ENCODE measurements around the gene STRIP1. TPM values are rescaled to one million over a fixed set of nuclear protein-coding genes. Genes with fewer than 3 reads are reported as not detected.

The STRIP1 gene
- total and polyA plus RNA-seq, 2 donors (not counting 3 experiments of a cell fraction or from before 2014, with no cell fraction given) = 26.2 to 42.1 TPM

GRCh38 chr1:110060034-110060661 lies 25.7 kb downstream of the STRIP1 start:
- no TSS peak for BruUV-seq (replicated peaks)
- dilution Hi-C loops (cut with MboI; ENCODE audit: extremely low pct_ligation_motif_present, low sequenced_read_pairs) = no loop called here
- TF ChIP-seq CTCF (IDR thresholded peaks at IDR 0.05; ENCODE audit: extremely low read depth in 1 of 2, insufficient read depth in 1 of 2, low read depth in 1 of 2, low read length in 2 of 2) (peak; percentile 72 to 92), FOS (IDR thresholded peaks at IDR 0.05; ENCODE audit: borderline replicate concordance, insufficient read depth, low read length) (no peak)
- intact Hi-C loops (cut with micrococcal nuclease) = no loop called here
- Histone ChIP-seq H2AFZ (ENCODE audit: low read depth, low read length) (no peak overlapping the region), H3K36me3 (ENCODE audit: control insufficient read depth in 2 of 2, extremely low read depth in 1 of 2, insufficient read depth in 2 of 2, low read length in 2 of 2) (peaks cover 10 to 27% of the 10 kb centered on the region in 2 experiments), H3K27ac (ENCODE audit: insufficient read depth, low read depth, low read length) (no peak overlapping the region), H3K79me2 (ENCODE audit: control insufficient read depth, insufficient read depth, low read length) (no peaks in the 10 kb centered on the region), H3K9ac (replicated peaks; ENCODE audit: extremely low read depth, insufficient read depth, low read length) (no peak overlapping the region), H3K4me3 (replicated peaks in 1 of 3; ENCODE audit: insufficient read depth in 1 of 3, low read depth in 1 of 3, low read length in 3 of 3) (no peak overlapping the region), H3K9me3 (replicated peaks; ENCODE audit: control insufficient read depth, insufficient read depth, low read length) (no peaks in the 10 kb centered on the region), H3K9me1 (replicated peaks; ENCODE audit: control insufficient read depth, extremely low read depth, insufficient read depth, low read length) (no peaks in the 10 kb centered on the region), H3K27me3 (ENCODE audit: control insufficient read depth in 2 of 2, insufficient read depth in 2 of 2, low read length in 2 of 2) (no peaks in the 10 kb centered on the region), H4K20me1 (replicated peaks; ENCODE audit: control insufficient read depth, extremely low read depth, insufficient read depth, low read length) (no peaks in the 10 kb centered on the region), H3K4me1 (ENCODE audit: control insufficient read depth, extremely low read depth, insufficient read depth, low read length) (no peaks in the 10 kb centered on the region), H3K4me2 (ENCODE audit: insufficient read depth, low read length) (no peak overlapping the region)
- DNase-seq (ENCODE audit: low read depth, low spot score) = peak; percentile 22
- CTCF ChIA-PET = interaction anchor here (0.6 to 3.9 kb wide), 18 partner anchors 10 to 436 kb away, joined by 3 to 20 read pairs (median 4); partner anchors contain the start of gene STRIP1
- POLR2A ChIA-PET = no interaction called here
- FAIRE-seq = no peak

- Histone ChIP-seq H3K27me3 (ENCODE audit: control insufficient read depth in 2 of 2, insufficient read depth in 2 of 2, low read length in 2 of 2) (peaks cover 0 to under 1% of the 10 kb centered on the region in 2 experiments), H3K9me3 (replicated peaks; ENCODE audit: control insufficient read depth, insufficient read depth, low read length) (no peaks in the 10 kb centered on the region), H3K79me2 (ENCODE audit: control insufficient read depth, insufficient read depth, low read length) (no peaks in the 10 kb centered on the region), H3K4me3 (replicated peaks in 1 of 3; ENCODE audit: insufficient read depth in 1 of 3, low read depth in 1 of 3, low read length in 3 of 3) (no peak overlapping the region), H3K4me2 (ENCODE audit: insufficient read depth, low read length) (no peak overlapping the region), H3K27ac (ENCODE audit: insufficient read depth, low read depth, low read length) (no peak overlapping the region), H3K36me3 (ENCODE audit: control insufficient read depth in 2 of 2, extremely low read depth in 1 of 2, insufficient read depth in 2 of 2, low read length in 2 of 2) (peaks cover 9 to 22% of the 10 kb centered on the region in 2 experiments), H3K9me1 (replicated peaks; ENCODE audit: control insufficient read depth, extremely low read depth, insufficient read depth, low read length) (no peaks in the 10 kb centered on the region), H3K4me1 (ENCODE audit: control insufficient read depth, extremely low read depth, insufficient read depth, low read length) (no peaks in the 10 kb centered on the region), H4K20me1 (replicated peaks; ENCODE audit: control insufficient read depth, extremely low read depth, insufficient read depth, low read length) (no peaks in the 10 kb centered on the region), H3K9ac (replicated peaks; ENCODE audit: extremely low read depth, insufficient read depth, low read length) (no peak overlapping the region), H2AFZ (ENCODE audit: low read depth, low read length) (no peak overlapping the region)
- DNase-seq (ENCODE audit: low read depth, low spot score) (no peak), FAIRE-seq (no peak)
- dilution Hi-C loops (cut with MboI; ENCODE audit: extremely low pct_ligation_motif_present, low sequenced_read_pairs) = no loop called here
- intact Hi-C loops (cut with micrococcal nuclease) = no loop called here
- ChIA-PET CTCF (interaction anchor here (0.6 to 3.9 kb wide), 17 partner anchors 10 to 435 kb away, joined by 3 to 20 read pairs (median 4); partner anchors contain the start of gene STRIP1), POLR2A (no interaction called here)
- no peak for TF ChIP-seq MYC (IDR thresholded peaks at IDR 0.05; ENCODE audit: low read depth, low read length)
- TF ChIP-seq JUN (IDR thresholded peaks at IDR 0.05; ENCODE audit: borderline replicate concordance, insufficient read depth, insufficient read length, low read depth) = no peak
- TF ChIP-seq FOS (IDR thresholded peaks at IDR 0.05; ENCODE audit: borderline replicate concordance, insufficient read depth, low read length) = no peak
- no TSS peak for BruUV-seq (replicated peaks)
Measured at GRCh38 chr1:110060662-110061060, 26.2 kb downstream of the STRIP1 start.

All from endothelial cell of umbilical vein (primary cell).